ENCODE results near the gene DTD1. TPM values are rescaled to one million over a fixed set of nuclear protein-coding genes. Genes with fewer than 3 reads are reported as not detected.
A peak's percentile ranks its signal among the peaks of the same experiment; 100 is the strongest.

DTD1 gene
- total and polyA plus RNA-seq, 2 of the 13 experiments (the other 11 are each of a cell fraction or from before 2014, with no cell fraction given) = 41.2 to 79.3 TPM

GRCh38 chr20:18587665-18588573 is at the start of gene DTD1 (continued):
- TF ChIP-seq ZNF34 (CRISPR knock-in tag; IDR thresholded peaks at IDR 0.05; ENCODE audit: borderline replicate concordance) (peak; percentile 31; the same call in 1 of the 2 replicates), SOX6 (IDR thresholded peaks at IDR 0.05) (no peak), SOX6 (CRISPR knock-in tag; IDR thresholded peaks at IDR 0.05) (peak; percentile 36; the same call in 1 of the 2 replicates), PCBP2 (optimal IDR thresholded peaks at IDR 0.05; ENCODE audit: low read depth, low read length, poor library complexity, severe bottlenecking) (no peak), ZKSCAN5 (CRISPR knock-in tag; IDR thresholded peaks at IDR 0.05) (no peak), ISX (CRISPR knock-in tag; conservative IDR thresholded peaks at IDR 0.05) (0 out of 2 replicates have a peak, but pooled peaks have one; percentile 19), ZGPAT (CRISPR knock-in tag; IDR thresholded peaks at IDR 0.05) (peak; percentile 52; the same call in 1 of the 2 replicates), ZNF350 (CRISPR knock-in tag; IDR thresholded peaks at IDR 0.05; ENCODE audit: borderline replicate concordance, low read depth) (no peak), NONO (IDR thresholded peaks at IDR 0.05) (no peak), NONO (CRISPR knock-in tag; conservative IDR thresholded peaks at IDR 0.05) (peak; percentile 86), TRIM24 (CRISPR knock-in tag; IDR thresholded peaks at IDR 0.05) (no peak), ZNF572 (CRISPR knock-in tag; IDR thresholded peaks at IDR 0.05) (no peak), SNAPC4 (CRISPR knock-in tag; IDR thresholded peaks at IDR 0.05) (no peak), PHF5A (CRISPR knock-in tag; IDR thresholded peaks at IDR 0.05; ENCODE audit: low read depth, unreplicated experiment) (peak; percentile 51), SAP130 (CRISPR knock-in tag; IDR thresholded peaks at IDR 0.05; ENCODE audit: low read depth) (peak; percentile 81), MNT (IDR thresholded peaks at IDR 0.05) (peak; percentile 37; the same call in 1 of the 2 replicates), NFE2 (CRISPR knock-in tag; IDR thresholded peaks at IDR 0.05) (0 out of 2 replicates have a peak, but pooled peaks have one; percentile 22), SIN3A (IDR thresholded peaks at IDR 0.05; ENCODE audit: borderline replicate concordance, low read depth, low read length) (peak; percentile 86; the same call in 1 of the 2 replicates), MYNN (CRISPR knock-in tag; IDR thresholded peaks at IDR 0.05; ENCODE audit: low read depth) (0 out of 2 replicates have a peak, but pooled peaks have one; percentile 9), ZIK1 (CRISPR knock-in tag; IDR thresholded peaks at IDR 0.05; ENCODE audit: borderline replicate concordance, low read depth) (peak; percentile 80; the same call in 1 of the 2 replicates), PHF20 (CRISPR knock-in tag; IDR thresholded peaks at IDR 0.05) (peak; percentile 69), TEAD2 (CRISPR knock-in tag; IDR thresholded peaks at IDR 0.05) (peak; percentile 78; the same call in 1 of the 2 replicates)
